Muscle of arm (tissue), 12 donors: ENCODE measurements around the gene POLDIP2. TPM values are rescaled to one million over a fixed set of nuclear protein-coding genes. Genes with fewer than 3 reads are reported as not detected.
"Not testable (repeated sequence)": the region's sequence is repeated elsewhere in the genome, so short reads cannot be mapped to it uniquely, and the experiment has no call there.

Experiments used
- DNase-seq: peaks from one replicate; pipeline ENCODE4 v3.0.0-alpha.2; 2013
- polyA plus RNA-seq, 12 donors: library from polyadenylated mRNA; unstranded; fragments of 120-200 nt; gene quantifications; one replicate each; pipeline ENCODE4 v1.2.1, GENCODE V29; 2013; ENCODE audit not compliant: insufficient read length in 12 of 12

Gene POLDIP2
- polyA plus RNA-seq, 12 donors, result 30.2 to 63.0 (median 57.6) TPM; not detected in 1

DNA sequence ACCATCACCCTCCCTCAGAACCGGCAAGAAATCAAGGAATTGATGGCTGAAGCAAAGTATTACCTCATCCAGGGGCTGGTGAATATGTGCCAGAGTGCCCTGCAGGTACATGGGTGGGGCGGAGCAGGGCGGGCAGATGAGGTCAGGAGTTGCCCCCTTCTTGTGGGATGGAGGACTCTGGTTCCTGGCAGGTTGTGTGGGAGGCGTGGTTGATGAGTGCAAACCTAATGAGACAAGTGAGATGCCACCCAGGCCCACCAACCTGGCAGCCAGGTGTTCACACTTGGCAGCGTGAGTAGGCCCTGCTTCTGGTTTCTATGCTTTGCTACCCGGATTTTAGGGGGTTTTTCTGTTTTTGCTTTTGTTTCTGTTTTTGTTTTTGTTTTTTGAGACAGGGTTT, 17.0 kb downstream of the POLDIP2 start:
- no peak for DNase-seq

- DNase-seq, result no peak
Measured at GRCh38 chr17:28339431-28339830, 17.9 kb downstream of the POLDIP2 start.

DNA sequence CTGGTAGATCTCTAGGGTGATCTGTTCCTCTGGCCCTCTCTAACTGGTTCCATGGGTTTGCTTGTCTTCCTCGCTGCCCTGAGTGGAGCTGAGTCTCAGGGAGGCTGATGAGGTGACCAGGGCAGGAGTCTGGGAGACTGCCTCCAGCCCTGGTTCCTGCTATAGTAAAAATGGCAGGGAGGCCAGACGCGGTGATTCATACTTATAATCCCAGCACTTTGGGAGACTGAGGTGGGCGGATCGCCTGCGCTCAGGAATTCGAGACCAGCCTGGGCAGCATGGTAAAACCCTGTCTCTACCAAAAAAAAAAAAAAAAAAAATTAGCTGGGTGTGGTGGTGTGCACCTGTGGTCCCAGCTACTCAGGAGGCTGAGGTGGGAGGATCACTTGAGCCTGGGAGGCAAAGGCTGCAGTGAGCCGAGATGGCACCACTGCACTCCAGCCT, 18.5 kb downstream of the POLDIP2 start:
- not testable (repeated sequence) for DNase-seq

DNA sequence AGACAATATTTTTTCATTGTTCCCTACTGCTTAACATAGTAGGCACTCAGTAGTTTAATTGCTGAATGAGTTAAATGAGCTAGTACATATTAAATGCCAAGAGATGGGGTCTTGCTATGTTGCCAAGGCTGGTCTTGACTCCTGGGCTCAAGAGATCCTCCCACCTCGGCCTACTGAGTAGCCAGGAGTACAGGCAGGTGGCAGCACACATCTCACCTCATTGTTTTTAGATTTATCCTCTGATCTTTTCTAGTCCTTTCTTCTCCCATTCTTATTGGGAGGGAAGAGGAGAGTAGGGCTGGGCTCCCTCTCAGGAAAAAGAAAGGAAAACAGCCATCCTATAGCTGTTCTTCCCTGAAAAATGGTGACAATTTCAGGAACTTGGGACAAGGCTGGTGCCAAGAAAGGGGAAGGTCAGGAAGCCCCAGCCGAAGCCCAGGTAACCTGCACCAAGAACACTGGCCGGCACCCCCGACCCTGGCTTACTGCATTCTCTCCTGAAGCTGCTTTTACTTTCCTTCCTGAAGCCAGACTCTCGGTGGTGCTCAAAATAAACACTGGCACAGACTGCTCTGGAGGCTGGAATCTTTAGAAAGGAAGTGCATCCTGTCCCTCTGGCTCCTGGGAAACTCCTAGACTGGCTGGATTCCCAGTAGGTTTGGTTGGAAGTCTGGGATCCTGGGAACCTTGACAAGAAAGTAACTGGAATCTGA, 19.1 kb downstream of the POLDIP2 start:
- DNase-seq, result no peak

DNA sequence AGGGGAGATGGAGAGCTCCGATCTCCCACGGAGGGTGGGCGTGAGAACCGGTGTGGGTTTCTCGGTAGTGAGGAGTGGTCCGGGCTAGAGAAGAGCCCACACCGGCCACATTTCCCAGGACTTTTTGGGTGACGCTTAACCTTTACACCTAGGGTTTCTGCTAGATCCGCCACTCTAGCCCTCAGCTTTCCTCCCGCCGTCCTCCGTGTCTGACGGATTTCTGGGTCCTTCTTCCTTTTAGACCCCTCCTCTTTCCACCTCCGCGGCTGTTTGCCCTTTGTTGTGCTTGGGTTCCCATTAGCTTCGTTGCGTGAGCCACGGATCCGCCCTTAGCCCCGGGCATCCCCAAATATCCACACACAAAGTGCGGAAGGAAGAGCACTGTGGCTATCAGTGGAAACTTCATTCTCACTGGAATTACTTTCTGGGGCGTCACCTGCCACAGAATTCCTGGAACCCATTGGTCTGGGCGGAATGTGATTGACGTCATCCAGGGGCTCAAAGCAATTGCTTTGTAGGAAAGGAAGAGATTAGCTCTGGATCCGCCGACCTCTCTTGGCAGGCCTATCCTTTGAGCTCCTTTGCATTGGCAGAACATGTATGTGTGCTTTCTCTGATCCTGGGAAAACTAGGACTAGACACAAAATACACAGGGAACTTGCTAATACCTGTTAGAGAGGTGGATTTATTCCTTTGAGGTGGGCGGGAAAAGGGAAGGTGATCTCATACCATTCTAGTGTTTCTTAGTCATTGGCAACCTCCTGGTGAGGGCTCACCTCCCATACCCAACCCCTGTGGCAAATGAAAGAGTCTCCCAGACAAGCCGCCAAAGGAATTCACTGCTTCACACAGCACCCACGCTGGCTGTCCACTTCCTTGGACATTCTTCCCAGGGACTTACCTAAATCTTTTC, 21.1 kb downstream of the POLDIP2 start:
- peak; percentile 57 for DNase-seq

GRCh38 chr17:28335201-28335958, 21.9 kb downstream of the POLDIP2 start, which contains the start of the genes IFT20 and TNFAIP1:
Gene IFT20, minus strand, starts transcription at chr17:28335472. Its CDS starts 3,487 bp downstream, at chr17:28331985.
Gene TNFAIP1, plus strand, starts transcription at chr17:28335761. Its CDS starts 3,761 bp downstream, at chr17:28339522.
- DNase-seq, result peak; percentile 100

DNA sequence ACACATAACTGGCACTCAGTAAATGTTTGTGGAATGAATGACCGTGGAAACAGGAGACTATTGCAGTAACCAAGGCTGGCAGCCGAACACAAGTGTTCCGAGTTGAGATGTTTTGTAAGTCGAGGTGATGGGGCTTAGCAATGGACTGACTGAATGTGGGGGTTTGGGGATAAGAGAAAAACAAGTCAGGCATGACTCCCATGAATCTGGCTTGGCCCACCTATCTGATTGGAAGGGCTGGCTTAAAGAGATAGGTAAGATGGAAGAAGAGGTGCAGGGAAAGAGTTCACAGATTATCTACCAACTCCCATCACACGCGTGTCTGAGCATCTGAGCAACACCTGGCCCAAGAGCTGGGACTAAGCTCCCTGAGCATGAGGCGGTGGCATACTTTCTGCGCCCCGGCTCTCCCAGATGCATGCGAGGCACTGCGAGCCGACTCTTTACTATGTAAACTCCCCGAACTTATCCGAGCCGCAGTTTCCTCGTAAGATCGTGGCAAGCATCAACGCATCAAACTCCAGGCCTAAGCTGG, 22.6 kb downstream of the POLDIP2 start:
- DNase-seq, result no peak

DNA sequence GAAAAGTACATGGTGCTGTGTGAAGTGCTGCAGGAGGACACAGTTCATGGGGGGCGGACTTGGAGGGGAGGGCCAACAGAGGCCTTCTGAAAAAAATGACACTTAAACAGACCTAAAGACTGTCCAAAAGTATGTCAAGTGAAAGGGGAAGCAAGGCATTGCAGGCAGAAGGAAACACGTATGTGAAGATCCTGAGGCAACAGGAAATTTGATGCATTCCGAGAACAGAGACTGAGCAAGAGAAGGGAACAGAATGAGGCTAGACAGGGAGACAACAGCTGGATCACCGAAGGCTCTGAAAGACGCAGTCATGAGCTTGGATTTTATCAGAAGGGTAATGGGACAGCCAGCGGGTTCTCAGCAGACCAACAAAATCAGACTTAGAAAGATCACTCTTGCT, 23.2 kb downstream of the POLDIP2 start:
- no peak for DNase-seq

GRCh38 chr17:28333083-28333746, 24.1 kb downstream of the POLDIP2 start:
- DNase-seq, result no peak

DNA sequence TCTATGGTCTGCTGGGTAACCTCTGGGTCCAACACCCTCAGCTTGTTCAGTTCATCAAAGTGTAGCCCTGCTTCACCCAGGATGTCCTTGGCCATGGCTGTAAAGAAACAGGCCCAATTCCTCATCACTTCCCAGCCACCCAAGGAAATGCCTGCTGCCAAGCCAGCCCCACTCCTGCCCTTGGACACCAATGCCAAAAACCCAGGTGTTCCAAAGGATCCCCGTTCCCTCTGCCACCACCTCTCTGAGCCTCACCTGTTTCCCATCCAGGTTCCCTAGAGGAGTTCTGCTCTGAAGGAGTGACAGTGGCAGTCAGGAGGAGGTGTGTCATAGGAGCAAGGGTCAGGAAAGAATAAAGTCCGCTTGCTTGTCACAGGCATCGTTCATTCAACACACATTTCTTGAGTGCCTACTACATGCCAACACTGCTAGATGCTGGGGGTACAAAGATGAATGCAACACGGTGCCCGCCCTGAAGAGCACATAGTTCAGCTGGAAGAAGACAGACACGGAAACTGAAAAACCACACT, 25.4 kb downstream of the POLDIP2 start:
- no peak for DNase-seq

- DNase-seq, result no peak
Measured at GRCh38 chr17:28330671-28331070, 26.7 kb downstream of the POLDIP2 start.

DNA sequence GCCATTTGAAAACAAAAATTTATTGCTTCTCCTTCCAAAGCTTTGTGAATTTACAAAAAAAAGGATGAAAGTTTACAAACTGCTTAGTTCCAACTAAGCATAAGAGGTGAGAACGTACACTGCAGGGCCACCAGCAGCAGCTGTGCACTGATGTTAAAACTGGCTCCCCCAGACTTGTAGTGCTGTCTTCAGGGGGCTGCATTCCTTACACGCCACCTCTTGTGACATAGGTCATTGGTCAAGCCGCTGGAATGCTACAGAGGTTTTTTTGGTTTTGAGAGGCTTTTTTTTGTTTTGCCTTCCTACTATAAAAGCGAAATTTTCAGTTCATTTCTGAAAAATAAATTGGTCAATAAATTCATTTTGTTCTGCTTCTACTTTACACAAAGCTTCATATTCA, 29.0 kb downstream of the POLDIP2 start:
- no peak for DNase-seq

DNA sequence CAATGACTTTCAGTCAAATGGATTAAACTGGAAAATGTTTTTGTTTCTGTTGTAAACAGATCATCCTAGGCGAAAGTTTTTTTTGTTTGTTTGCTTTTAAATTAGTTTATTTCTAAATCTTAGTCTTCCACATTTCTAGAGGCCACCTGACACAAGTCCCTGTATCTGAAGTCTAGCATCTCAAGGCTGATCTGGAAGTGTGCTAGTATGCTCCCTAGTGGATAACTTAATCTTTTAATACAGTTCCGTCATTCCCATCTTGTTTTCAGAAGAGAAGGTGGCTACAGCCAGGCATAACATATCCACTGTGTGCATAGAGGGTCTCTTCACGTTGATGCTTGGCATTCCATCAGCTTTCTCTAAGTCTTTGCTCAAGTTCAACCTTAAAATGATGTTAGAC, 29.6 kb downstream of the POLDIP2 start:
- no peak for DNase-seq

GRCh38 chr17:28327031-28327607, 30.2 kb downstream of the POLDIP2 start:
- DNase-seq, result no peak

DNA sequence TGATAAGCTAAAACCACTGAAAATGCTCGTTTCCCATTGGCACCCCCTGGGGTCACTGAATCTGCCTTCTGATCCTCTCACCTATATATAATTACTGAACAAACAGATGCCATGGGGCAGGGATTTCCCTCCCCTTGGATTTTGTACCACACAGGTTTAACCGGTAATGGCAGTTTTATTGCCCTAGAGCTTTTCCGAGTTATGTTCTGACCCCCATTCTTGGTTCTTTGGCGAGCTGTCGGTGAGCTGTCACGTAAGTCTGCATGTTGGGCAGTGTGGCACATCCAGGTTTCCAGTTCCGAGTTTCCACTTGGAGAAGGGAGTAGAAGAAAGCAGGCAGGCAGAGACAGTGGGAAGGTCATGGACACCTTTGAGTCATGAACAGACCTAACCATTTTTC, 31.2 kb downstream of the POLDIP2 start:
- no peak for DNase-seq

DNA sequence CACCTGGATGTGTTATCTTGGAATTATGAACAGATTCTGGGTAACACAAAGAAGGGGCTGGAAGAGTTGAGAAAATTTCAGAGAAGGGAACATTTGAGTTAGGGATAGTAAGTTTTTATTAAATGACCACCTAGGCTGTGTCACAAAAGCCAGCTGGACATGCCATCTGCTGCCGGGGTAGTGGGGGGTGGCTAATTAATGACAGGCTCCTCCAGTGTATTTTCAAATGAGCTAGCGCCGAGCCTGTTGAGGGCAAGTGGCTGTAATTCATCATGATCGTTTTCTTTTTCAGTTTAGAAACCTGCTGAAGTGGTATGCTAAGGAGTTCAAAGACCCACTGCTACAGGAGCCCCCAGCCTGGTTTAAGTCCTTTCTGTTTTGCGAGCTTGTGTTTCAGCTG, 32.1 kb downstream of the POLDIP2 start:
- DNase-seq, result no peak

DNA sequence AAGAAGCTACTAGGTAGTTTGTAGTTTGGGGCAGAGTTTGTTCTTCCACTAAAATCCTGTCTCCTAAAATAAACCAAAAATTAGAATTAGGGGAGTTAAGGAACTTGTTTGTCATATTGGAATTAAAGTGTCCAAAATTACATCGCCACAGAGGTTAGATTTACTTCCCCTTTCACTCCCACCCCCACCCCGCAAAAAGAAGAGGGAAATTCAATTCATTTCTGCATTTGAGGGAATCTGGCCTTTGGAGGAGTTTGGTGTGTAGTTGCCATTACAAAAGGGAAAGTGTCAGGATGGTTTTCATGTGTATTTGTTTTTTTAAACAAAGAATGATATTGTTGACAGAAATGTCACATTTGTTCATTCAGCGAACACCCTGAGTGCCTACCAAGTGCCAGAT, 32.5 kb downstream of the POLDIP2 start:
- DNase-seq, result no peak

DNA sequence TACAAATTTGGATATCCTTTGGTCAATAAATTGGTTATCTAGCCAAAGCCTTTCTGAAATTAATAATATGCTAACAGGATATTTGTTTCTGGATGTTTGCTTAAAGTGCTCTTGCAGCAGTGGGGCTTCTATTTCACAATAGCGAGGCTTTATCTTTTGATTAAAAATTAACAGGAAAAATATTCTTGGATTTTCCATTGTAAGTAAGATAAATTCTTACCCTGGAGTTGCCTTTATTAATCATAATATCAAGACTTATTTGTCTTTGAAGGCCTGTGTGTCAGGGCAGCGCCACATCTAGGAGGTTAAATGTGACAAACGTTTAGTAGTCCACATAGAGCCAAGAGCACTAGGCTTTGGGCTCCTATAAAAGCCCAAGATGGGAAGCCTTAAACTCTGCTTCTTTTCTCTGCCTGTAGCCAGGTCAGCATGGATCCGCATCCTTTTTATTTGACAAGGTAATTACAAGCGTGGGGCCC, 33.0 kb downstream of the POLDIP2 start:
- no peak for DNase-seq

- DNase-seq, result no peak
Measured at GRCh38 chr17:28320215-28321061, 36.9 kb downstream of the POLDIP2 start.

DNA sequence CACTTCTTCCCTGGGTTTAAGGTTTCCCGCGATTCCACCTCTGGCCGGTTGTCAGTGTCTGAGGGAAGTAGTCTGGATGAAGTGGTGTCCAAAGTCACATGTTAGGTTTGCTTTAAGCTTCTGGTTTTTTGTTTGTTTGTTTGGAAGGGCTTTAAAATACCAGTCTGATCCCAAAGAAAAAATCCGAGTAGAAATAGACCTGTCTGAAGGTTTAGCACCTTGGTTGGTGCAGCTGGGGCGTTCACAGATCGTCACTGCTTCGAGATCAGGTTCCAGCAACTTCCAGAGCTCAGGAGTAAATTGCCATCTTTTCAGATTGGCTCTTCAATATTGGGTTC, 37.8 kb downstream of the POLDIP2 start:
- no peak for DNase-seq
